B cell (primary cell): ENCODE measurements around the gene ARHGAP15.

Source experiments
- EZH2 ChIP-seq: IDR thresholded peaks from 2 replicates; pipeline ENCODE4 v1.6.1; 2012; ENCODE audit warnings: borderline replicate concordance, low read depth, mild to moderate bottlenecking, moderate library complexity, low read length; ENCODE audit not compliant: insufficient read depth, poor library complexity, severe bottlenecking
- TF ChIP-seq, protein P1 (sequence below): fragments of 200-600 bp; IDR thresholded peaks from one replicate; pipeline ENCODE4 v1.8.0; 2022; ENCODE audit warnings: antibody characterized with exemption, mild to moderate bottlenecking

DNA sequence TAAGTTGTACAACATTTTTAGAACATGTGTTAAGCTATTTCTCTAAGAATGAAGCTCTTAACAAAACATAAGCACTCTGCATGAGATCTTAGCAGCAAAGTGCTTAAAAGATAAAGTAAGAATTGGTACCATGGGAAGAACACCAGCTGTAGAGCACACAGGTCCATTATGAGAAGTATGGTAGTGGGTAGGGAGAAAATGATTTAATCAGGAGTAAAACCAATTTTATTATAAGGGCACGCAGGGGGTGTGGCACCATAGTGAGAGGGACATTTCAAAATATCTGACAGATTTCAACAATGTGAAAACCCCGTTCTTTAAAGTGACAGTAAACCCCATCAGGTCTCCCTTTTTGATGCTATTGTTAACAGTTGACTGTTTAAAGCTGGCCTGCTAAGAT is 492.9 kb downstream of the ARHGAP15 start:
- no peak for TF ChIP-seq EZH2
- TF ChIP-seq, protein P1, sequence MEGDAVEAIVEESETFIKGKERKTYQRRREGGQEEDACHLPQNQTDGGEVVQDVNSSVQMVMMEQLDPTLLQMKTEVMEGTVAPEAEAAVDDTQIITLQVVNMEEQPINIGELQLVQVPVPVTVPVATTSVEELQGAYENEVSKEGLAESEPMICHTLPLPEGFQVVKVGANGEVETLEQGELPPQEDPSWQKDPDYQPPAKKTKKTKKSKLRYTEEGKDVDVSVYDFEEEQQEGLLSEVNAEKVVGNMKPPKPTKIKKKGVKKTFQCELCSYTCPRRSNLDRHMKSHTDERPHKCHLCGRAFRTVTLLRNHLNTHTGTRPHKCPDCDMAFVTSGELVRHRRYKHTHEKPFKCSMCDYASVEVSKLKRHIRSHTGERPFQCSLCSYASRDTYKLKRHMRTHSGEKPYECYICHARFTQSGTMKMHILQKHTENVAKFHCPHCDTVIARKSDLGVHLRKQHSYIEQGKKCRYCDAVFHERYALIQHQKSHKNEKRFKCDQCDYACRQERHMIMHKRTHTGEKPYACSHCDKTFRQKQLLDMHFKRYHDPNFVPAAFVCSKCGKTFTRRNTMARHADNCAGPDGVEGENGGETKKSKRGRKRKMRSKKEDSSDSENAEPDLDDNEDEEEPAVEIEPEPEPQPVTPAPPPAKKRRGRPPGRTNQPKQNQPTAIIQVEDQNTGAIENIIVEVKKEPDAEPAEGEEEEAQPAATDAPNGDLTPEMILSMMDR = no peak
